Peyer's patch (tissue), 4 donors: ENCODE data around the gene PAK1. TPM values are rescaled to one million over a fixed set of nuclear protein-coding genes. Genes with fewer than 3 reads are reported as not detected.

Experiments
- DNase-seq, 3 donors: peaks; one replicate each; pipeline ENCODE4 v3.0.0-alpha.2; 2017 to 2019
- H3K27ac ChIP-seq, 4 donors: fragments of 200-600 bp; sonication (generic); one replicate each; pipeline ENCODE4 v1.5.1; 2016 to 2019
- H3K27me3 ChIP-seq, 2 donors: fragments of 200-600 bp; sonication (generic); one replicate each; pipeline ENCODE4 v1.5.1; 2019
- H3K36me3 ChIP-seq, 3 donors: fragments of 200-600 bp; sonication (generic); one replicate each; pipeline ENCODE4 v1.5.1; 2016 to 2019
- H3K4me1 ChIP-seq, 4 donors: fragments of 200-600 bp; sonication (generic); one replicate each; pipeline ENCODE4 v1.5.1; 2016 to 2019
- H3K4me3 ChIP-seq, 4 donors: fragments of 200-600 bp; sonication (generic); 1 replicate in 3 of 4; 2 replicates in 1 of 4; pipeline ENCODE4 v1.5.1; 2016 to 2019; ENCODE audit warnings: mild to moderate bottlenecking in 1 of 4
- H3K9me3 ChIP-seq, 4 donors: fragments of 200-600 bp; sonication (generic); one replicate each; pipeline ENCODE4 v1.5.1; 2016 to 2019; ENCODE audit warnings: mild to moderate bottlenecking in 1 of 4
- CTCF ChIP-seq, 6 experiments: fragments of 450-650 bp in 4 of 6; fragments of 200-600 bp in 2 of 6; sonication (generic) in 1 of 6; IDR thresholded peaks; one replicate each; pipeline ENCODE4 v1.5.1; 2017 to 2019; ENCODE audit warnings: antibody characterized with exemption in 6 of 6, mild to moderate bottlenecking in 3 of 6, moderate library complexity in 1 of 6
- POLR2A ChIP-seq, 2 donors: fragments of 450-650 bp; IDR thresholded peaks; one replicate each; pipeline ENCODE4 v1.5.1; 2017; ENCODE audit warnings: antibody characterized with exemption in 2 of 2, mild to moderate bottlenecking in 2 of 2, moderate library complexity in 2 of 2
- total RNA-seq, 4 donors: library from RNA; depleted of rRNA; stranded (reverse); fragments of >200 nt; gene quantifications; one replicate each; pipeline ENCODE4 v1.1.0, GENCODE V29; 2016

Gene PAK1
- total RNA-seq, 4 donors from 2014 or later = 60.2 to 127 (median 103) TPM

- Histone ChIP-seq H3K27ac (no peak overlapping the region), H3K9me3 (no peaks in the 10 kb centered on the region), H3K36me3 (no peaks in the 10 kb centered on the region), H3K4me1 (peaks cover 0 to 29% (median 2%) of the 10 kb centered on the region in 4 donors), H3K27me3 (no peaks in the 10 kb centered on the region), H3K4me3 (no peak overlapping the region)
- DNase-seq = no peak
- TF ChIP-seq CTCF (IDR thresholded peaks at IDR 0.05) = no peak
- no peak for TF ChIP-seq POLR2A (IDR thresholded peaks at IDR 0.05)
Measured at GRCh38 chr11:77444261-77444660, 29.6 kb downstream of the PAK1 start.

GRCh38 chr11:77442394-77443053 is 31.4 kb downstream of the PAK1 start:
- Histone ChIP-seq H3K4me3 (no peak overlapping the region), H3K36me3 (no peaks in the 10 kb centered on the region), H3K27ac (no peak overlapping the region)

GRCh38 chr11:77441426-77441825 is 32.5 kb downstream of the PAK1 start:
- Histone ChIP-seq H3K9me3 (no peaks in the 10 kb centered on the region), H3K27me3 (no peaks in the 10 kb centered on the region), H3K4me3 (no peak overlapping the region), H3K27ac (no peak overlapping the region), H3K4me1 (peaks cover 0 to 30% (median 3%) of the 10 kb centered on the region in 4 donors), H3K36me3 (no peaks in the 10 kb centered on the region)
- DNase-seq = no peak
- TF ChIP-seq CTCF (IDR thresholded peaks at IDR 0.05) (no peak), POLR2A (IDR thresholded peaks at IDR 0.05) (no peak)

More at GRCh38 chr11:77442394-77443053, 31.4 kb downstream of the PAK1 start:
- no peak for DNase-seq
- TF ChIP-seq CTCF (IDR thresholded peaks at IDR 0.05) (no peak), POLR2A (IDR thresholded peaks at IDR 0.05) (no peak)
- no peaks in the 10 kb centered on the region for H3K9me3 ChIP-seq
- peaks cover 0 to 29% (median 2%) of the 10 kb centered on the region in 4 donors for H3K4me1 ChIP-seq
- H3K27me3 ChIP-seq = no peaks in the 10 kb centered on the region

GRCh38 chr11:77440678-77441077 is 33.2 kb downstream of the PAK1 start:
- no peak overlapping the region for H3K4me3 ChIP-seq
- TF ChIP-seq POLR2A (IDR thresholded peaks at IDR 0.05) (no peak), CTCF (IDR thresholded peaks at IDR 0.05) (no peak)
- H3K27ac ChIP-seq = no peak overlapping the region
- no peak for DNase-seq
- no peaks in the 10 kb centered on the region for H3K36me3 ChIP-seq
- H3K4me1 ChIP-seq = peaks cover 0 to 30% (median 5%) of the 10 kb centered on the region in 4 donors
- no peaks in the 10 kb centered on the region for H3K27me3 ChIP-seq
- no peaks in the 10 kb centered on the region for H3K9me3 ChIP-seq

GRCh38 chr11:77438487-77438886 is 35.4 kb downstream of the PAK1 start:
- H3K27me3 ChIP-seq = no peaks in the 10 kb centered on the region
- no peak overlapping the region for H3K27ac ChIP-seq
- no peaks in the 10 kb centered on the region for H3K9me3 ChIP-seq
- no peak overlapping the region for H3K4me3 ChIP-seq
- TF ChIP-seq CTCF (IDR thresholded peaks at IDR 0.05) (no peak), POLR2A (IDR thresholded peaks at IDR 0.05) (no peak)
- no peaks in the 10 kb centered on the region for H3K36me3 ChIP-seq
- DNase-seq = no peak
- peaks cover 0 to 19% (median 3%) of the 10 kb centered on the region in 4 donors for H3K4me1 ChIP-seq
